AG04449 (cell line): Measurements from ENCODE around the gene COG3.

Experiments
- CTCF ChIA-PET: fragments of 350-600 bp; formaldehyde crosslinking; extraction: SDS; loops from one replicate; lab custom pipeline; 2021; ENCODE audit warnings: antibody characterized with exemption; lab: Yijun Ruan, JAX
- POLR2A ChIA-PET: fragments of 400-600, 350-600 bp; formaldehyde crosslinking; extraction: SDS; loops from one replicate; lab custom pipeline; 2020; ENCODE audit warnings: antibody characterized with exemption, inconsistent platforms; lab: Yijun Ruan, JAX
- DNase-seq: peaks from one replicate; pipeline ENCODE4 v3.0.0-alpha.2; 2010; ENCODE audit warnings: low read depth, low spot score
- H3K4me3 ChIP-seq: 2 replicates; pipeline ENCODE4 v1.5.1; 2011; ENCODE audit warnings: low read depth, mild to moderate bottlenecking, control low read depth, low read length
- CTCF ChIP-seq: IDR thresholded peaks from one replicate; pipeline ENCODE4 v1.5.1; 2011; ENCODE audit warnings: mild to moderate bottlenecking, moderate library complexity, low read length, control low read depth, inconsistent platforms; ENCODE audit not compliant: insufficient read depth; ENCODE audit errors: missing control alignments

The COG3 gene

GRCh38 chr13:45436332-45436731 is 28.4 kb upstream of the COG3 start:
- no peak overlapping the region for H3K4me3 ChIP-seq
- TF ChIP-seq CTCF = no peak
- POLR2A ChIA-PET = no interaction called here
- no peak for DNase-seq
- CTCF ChIA-PET = no interaction called here

GRCh38 chr13:45436953-45437352 is 27.8 kb upstream of the COG3 start:
- no peak for TF ChIP-seq CTCF
- CTCF ChIA-PET = no interaction called here
- DNase-seq = no peak
- H3K4me3 ChIP-seq = no peak overlapping the region
- POLR2A ChIA-PET = no interaction called here

GRCh38 chr13:45437947-45438346 is 26.8 kb upstream of the COG3 start:
- no peak for TF ChIP-seq CTCF
- ChIA-PET POLR2A (no interaction called here), CTCF (no interaction called here)
- no peak overlapping the region for H3K4me3 ChIP-seq
- DNase-seq = no peak

GRCh38 chr13:45439008-45439407 is 25.7 kb upstream of the COG3 start:
- POLR2A ChIA-PET = no interaction called here

GRCh38 chr13:45439781-45440462 is 24.8 kb upstream of the COG3 start:
- POLR2A ChIA-PET = no interaction called here

More at GRCh38 chr13:45439008-45439407, 25.7 kb upstream of the COG3 start:
- TF ChIP-seq CTCF = no peak
- CTCF ChIA-PET = interaction anchor here (1.0 kb wide), 1 partner anchor 17 kb away, joined by 3 read pairs; no protein-coding TSS in a partner anchor
- H3K4me3 ChIP-seq = no peak overlapping the region
- no peak for DNase-seq

More at GRCh38 chr13:45439781-45440462, 24.8 kb upstream of the COG3 start:
- CTCF ChIA-PET = interaction anchor here (1.0 to 1.1 kb wide), 2 partner anchors 9 to 18 kb away, joined by 3 read pairs; no protein-coding TSS in a partner anchor
- no peak overlapping the region for H3K4me3 ChIP-seq
- no peak for DNase-seq
- TF ChIP-seq CTCF = no peak
